ENCODE data around the gene ADAMTS17.

DNA sequence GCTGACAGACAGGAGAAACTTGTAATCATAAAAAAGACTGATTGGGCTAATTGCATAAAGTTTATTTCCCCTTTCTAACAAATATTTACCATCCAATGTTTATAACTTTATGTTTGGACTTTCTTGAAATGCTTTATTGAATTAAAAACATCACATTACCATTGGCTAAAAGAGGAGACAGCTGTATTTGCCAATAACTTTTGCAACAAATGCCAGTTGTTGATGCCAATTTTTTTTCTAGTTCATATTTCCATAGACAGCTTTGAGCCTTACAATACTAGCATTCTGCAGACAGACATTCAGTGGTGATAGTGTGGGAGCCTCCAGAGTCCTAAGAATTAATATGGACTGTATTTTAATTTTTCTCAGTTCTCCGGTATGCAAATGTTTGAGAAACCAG lies 198.4 kb downstream of the ADAMTS17 start:
- TF ChIP-seq CTCF (IDR thresholded peaks at IDR 0.05) (no peak), POLR2A (IDR thresholded peaks at IDR 0.05) (no peak)

Measured in testis (tissue), 2 donors.